WTC11 (cell line): ENCODE results near the gene GPR153. TPM values are rescaled to one million over a fixed set of nuclear protein-coding genes. Genes with fewer than 3 reads are reported as not detected.
A peak's percentile ranks its signal among the peaks of the same experiment; 100 is the strongest.

Experiments
- ATAC-seq: fragments of 200-7000 bp; cut with Tn5 transposase; 2 replicates; pipeline ENCODE4 v1.10.0; 2021; ENCODE audit warnings: mild to moderate bottlenecking, moderate library complexity
- CTCF ChIA-PET: fragments of 300-600 bp; sonication (Branson Sonifier 250); formaldehyde crosslinking; loops from one replicate; lab custom pipeline; 2021; ENCODE audit warnings: antibody characterized with exemption; lab: Charles Lee
- POLR2A ChIA-PET: fragments of 350-600 bp; sonication (Branson Sonifier 250); formaldehyde crosslinking; loops from one replicate; lab custom pipeline; 2021; ENCODE audit warnings: antibody characterized with exemption; lab: Charles Lee
- DNase-seq: peaks from one replicate; pipeline ENCODE4 v3.0.0; 2021; ENCODE audit warnings: low spot score
- H3K27ac Mint-ChIP-seq: 2 replicates; pipeline ENCODE4 v1.8.0; 2021; ENCODE audit warnings: mixed read lengths
- H3K27me3 Mint-ChIP-seq: 2 replicates; pipeline ENCODE4 v1.8.0; 2021; ENCODE audit warnings: low read depth, mild to moderate bottlenecking, moderate library complexity, mixed read lengths
- H3K36me3 Mint-ChIP-seq: 2 replicates; pipeline ENCODE4 v1.8.0; 2021; ENCODE audit warnings: mixed read lengths
- H3K4me1 Mint-ChIP-seq: 2 replicates; pipeline ENCODE4 v1.8.0; 2022; ENCODE audit warnings: mixed read lengths
- H3K4me3 Mint-ChIP-seq: 2 replicates; pipeline ENCODE4 v1.8.0; 2021; ENCODE audit warnings: mild to moderate bottlenecking, moderate library complexity, mixed read lengths
- H3K9me3 Mint-ChIP-seq: 2 replicates; pipeline ENCODE4 v1.8.0; 2021; ENCODE audit warnings: mixed read lengths
- ETV6 ChIP-seq: sonication (generic); formaldehyde crosslinking; IDR thresholded peaks from 2 replicates; pipeline ENCODE4 v1.8.1; 2022; ENCODE audit warnings: mild to moderate bottlenecking, missing genetic modification reagents
- NFATC4 ChIP-seq: fragments of 250-450 bp; sonication (Bioruptor Pico); IDR thresholded peaks from 2 replicates; pipeline ENCODE4 v1.9.0; 2021; ENCODE audit warnings: mild to moderate bottlenecking
- NR3C1 ChIP-seq: sonication (generic); formaldehyde crosslinking; conservative IDR thresholded peaks from 2 replicates; pipeline ENCODE4 v1.8.1; 2023; ENCODE audit warnings: low read depth, mild to moderate bottlenecking, missing genetic modification reagents
- OVOL2 ChIP-seq: fragments of 250-450 bp; sonication (Bioruptor Pico); IDR thresholded peaks from 2 replicates; pipeline ENCODE4 v1.9.0; 2021; ENCODE audit warnings: mild to moderate bottlenecking, borderline replicate concordance
- SOX15 ChIP-seq: fragments of 250-450 bp; sonication (Bioruptor Pico); IDR thresholded peaks from 2 replicates; pipeline ENCODE4 v1.9.0; 2021; ENCODE audit warnings: mild to moderate bottlenecking
- ZBTB21 ChIP-seq: sonication (generic); formaldehyde crosslinking; IDR thresholded peaks from 2 replicates; pipeline ENCODE4 v1.8.1; 2023; ENCODE audit warnings: mild to moderate bottlenecking, missing genetic modification reagents, borderline replicate concordance
- total RNA-seq: library from RNA; stranded (reverse); gene quantifications from 3 replicates; pipeline ENCODE4 v1.2.3, GENCODE V29; 2021
- TF ChIP-seq, protein P1 (sequence below): fragments of 250-450 bp; sonication (Bioruptor Pico); conservative IDR thresholded peaks from 2 replicates; pipeline ENCODE4 v1.9.0; 2021; ENCODE audit warnings: mild to moderate bottlenecking
- TF ChIP-seq, protein P2 (sequence below): sonication (generic); formaldehyde crosslinking; IDR thresholded peaks from 2 replicates; pipeline ENCODE4 v1.8.1; 2023; ENCODE audit warnings: mild to moderate bottlenecking, missing genetic modification reagents, borderline replicate concordance
- TF ChIP-seq, protein P3 (sequence below): sonication (generic); formaldehyde crosslinking; IDR thresholded peaks from 2 replicates; pipeline ENCODE4 v1.8.1; 2023; ENCODE audit warnings: mild to moderate bottlenecking, missing genetic modification reagents
- TF ChIP-seq, protein P4 (sequence below): sonication (generic); formaldehyde crosslinking; IDR thresholded peaks from 2 replicates; pipeline ENCODE4 v1.8.0; 2023; ENCODE audit warnings: missing genetic modification reagents, mild to moderate bottlenecking, borderline replicate concordance
- TF ChIP-seq, protein P5 (sequence below): fragments of 250-450 bp; sonication (Bioruptor Pico); IDR thresholded peaks from 2 replicates; pipeline ENCODE4 v1.9.0; 2021; ENCODE audit warnings: moderate library complexity, mild to moderate bottlenecking, inconsistent platforms, borderline replicate concordance
- TF ChIP-seq, protein P6 (sequence below): fragments of 250-450 bp; sonication (Bioruptor Pico); IDR thresholded peaks from 2 replicates; pipeline ENCODE4 v1.9.0; 2021; ENCODE audit warnings: mild to moderate bottlenecking
- TF ChIP-seq, protein P7 (sequence below): sonication (generic); formaldehyde crosslinking; IDR thresholded peaks from 2 replicates; pipeline ENCODE4 v1.8.0; 2022; ENCODE audit warnings: missing genetic modification reagents
- TF ChIP-seq, protein P8 (sequence below): sonication (generic); formaldehyde crosslinking; conservative IDR thresholded peaks from 2 replicates; pipeline ENCODE4 v1.8.1; 2022; ENCODE audit warnings: mild to moderate bottlenecking, missing genetic modification reagents
- TF ChIP-seq, protein P9 (sequence below): sonication (generic); formaldehyde crosslinking; IDR thresholded peaks from 2 replicates; pipeline ENCODE4 v1.8.0; 2022; ENCODE audit warnings: mild to moderate bottlenecking, missing genetic modification reagents

GPR153 gene
- total RNA-seq, 1 experiment from 2014 or later: 13.4 TPM

DNA sequence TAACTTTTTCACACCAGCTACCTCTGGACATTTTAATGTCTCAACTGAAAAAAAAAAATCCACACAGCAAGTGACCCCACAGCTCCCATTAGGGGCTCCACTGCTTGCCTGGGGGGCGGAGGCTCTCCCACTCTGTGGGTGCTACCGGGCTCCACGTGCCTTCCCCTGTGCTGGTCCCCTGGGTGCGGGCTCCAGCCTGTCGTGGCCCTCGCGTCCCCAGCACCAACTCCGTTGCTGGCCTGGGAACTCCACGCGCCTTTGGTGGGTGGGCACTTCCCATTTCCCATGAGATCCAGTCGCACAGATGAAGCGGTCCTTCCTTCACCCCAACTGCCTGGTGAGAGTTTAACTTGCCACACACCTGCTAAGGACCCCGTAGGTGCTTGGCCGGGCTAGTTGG, 27.1 kb upstream of the GPR153 start:
- peaks cover 1% of the 10 kb centered on the region for H3K36me3 Mint-ChIP-seq
- ChIA-PET POLR2A (no interaction called here), CTCF (interaction anchor here (0.6 kb wide), 1 partner anchor 77 kb away, joined by 3 read pairs; no protein-coding TSS in a partner anchor)
- no peaks in the 10 kb centered on the region for H3K4me1 Mint-ChIP-seq
- H3K27ac Mint-ChIP-seq: peak overlapping the region; percentile 45; the same call in 1 of the 2 replicates
- no peaks in the 10 kb centered on the region for H3K27me3 Mint-ChIP-seq
- no peaks in the 10 kb centered on the region for H3K9me3 Mint-ChIP-seq
- no peak for DNase-seq
- no peak for ATAC-seq
- no peak overlapping the region for H3K4me3 Mint-ChIP-seq
- TF ChIP-seq, protein P1, sequence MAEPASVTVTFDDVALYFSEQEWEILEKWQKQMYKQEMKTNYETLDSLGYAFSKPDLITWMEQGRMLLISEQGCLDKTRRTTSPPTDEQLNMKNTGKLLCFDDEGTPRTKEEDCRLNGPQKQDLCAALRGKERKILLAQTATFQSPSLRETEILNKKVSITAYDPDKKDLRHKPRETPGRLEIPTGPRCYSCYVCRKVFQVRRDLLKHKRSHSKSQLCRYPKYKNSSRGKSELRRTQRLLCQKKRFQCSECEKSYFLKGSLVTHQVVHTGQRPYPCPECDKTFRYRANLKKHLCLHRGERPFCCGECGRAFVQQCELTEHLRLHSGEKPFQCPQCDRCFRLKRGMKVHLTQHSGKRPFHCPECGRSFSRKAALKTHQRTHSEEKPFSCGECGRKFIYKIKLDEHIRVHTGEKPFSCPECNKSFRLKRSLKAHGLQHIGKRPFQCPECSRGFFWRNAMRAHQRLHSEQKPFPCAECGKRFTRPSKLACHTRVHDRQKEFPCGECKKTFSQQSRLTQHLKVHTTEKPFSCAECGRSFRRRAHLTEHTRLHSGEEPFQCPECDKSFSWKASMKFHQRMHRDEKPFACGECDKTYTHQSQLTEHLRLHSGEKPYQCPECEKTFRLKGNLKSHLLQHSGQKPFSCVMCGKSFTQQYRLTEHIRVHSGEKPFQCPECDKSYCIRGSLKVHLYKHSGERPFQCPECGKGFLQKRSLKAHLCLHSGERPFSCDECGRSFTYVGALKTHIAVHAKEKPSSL (CRISPR knock-in tag): no peak
- TF ChIP-seq, protein P2, sequence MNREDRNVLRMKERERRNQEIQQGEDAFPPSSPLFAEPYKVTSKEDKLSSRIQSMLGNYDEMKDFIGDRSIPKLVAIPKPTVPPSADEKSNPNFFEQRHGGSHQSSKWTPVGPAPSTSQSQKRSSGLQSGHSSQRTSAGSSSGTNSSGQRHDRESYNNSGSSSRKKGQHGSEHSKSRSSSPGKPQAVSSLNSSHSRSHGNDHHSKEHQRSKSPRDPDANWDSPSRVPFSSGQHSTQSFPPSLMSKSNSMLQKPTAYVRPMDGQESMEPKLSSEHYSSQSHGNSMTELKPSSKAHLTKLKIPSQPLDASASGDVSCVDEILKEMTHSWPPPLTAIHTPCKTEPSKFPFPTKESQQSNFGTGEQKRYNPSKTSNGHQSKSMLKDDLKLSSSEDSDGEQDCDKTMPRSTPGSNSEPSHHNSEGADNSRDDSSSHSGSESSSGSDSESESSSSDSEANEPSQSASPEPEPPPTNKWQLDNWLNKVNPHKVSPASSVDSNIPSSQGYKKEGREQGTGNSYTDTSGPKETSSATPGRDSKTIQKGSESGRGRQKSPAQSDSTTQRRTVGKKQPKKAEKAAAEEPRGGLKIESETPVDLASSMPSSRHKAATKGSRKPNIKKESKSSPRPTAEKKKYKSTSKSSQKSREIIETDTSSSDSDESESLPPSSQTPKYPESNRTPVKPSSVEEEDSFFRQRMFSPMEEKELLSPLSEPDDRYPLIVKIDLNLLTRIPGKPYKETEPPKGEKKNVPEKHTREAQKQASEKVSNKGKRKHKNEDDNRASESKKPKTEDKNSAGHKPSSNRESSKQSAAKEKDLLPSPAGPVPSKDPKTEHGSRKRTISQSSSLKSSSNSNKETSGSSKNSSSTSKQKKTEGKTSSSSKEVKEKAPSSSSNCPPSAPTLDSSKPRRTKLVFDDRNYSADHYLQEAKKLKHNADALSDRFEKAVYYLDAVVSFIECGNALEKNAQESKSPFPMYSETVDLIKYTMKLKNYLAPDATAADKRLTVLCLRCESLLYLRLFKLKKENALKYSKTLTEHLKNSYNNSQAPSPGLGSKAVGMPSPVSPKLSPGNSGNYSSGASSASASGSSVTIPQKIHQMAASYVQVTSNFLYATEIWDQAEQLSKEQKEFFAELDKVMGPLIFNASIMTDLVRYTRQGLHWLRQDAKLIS (CRISPR knock-in tag): no peak
- TF ChIP-seq SOX15 (CRISPR knock-in tag) (no peak), NFATC4 (CRISPR knock-in tag) (no peak), ZBTB21 (CRISPR knock-in tag) (no peak), ETV6 (no peak), OVOL2 (no peak), NR3C1 (CRISPR knock-in tag) (no peak)
- TF ChIP-seq, protein P3, sequence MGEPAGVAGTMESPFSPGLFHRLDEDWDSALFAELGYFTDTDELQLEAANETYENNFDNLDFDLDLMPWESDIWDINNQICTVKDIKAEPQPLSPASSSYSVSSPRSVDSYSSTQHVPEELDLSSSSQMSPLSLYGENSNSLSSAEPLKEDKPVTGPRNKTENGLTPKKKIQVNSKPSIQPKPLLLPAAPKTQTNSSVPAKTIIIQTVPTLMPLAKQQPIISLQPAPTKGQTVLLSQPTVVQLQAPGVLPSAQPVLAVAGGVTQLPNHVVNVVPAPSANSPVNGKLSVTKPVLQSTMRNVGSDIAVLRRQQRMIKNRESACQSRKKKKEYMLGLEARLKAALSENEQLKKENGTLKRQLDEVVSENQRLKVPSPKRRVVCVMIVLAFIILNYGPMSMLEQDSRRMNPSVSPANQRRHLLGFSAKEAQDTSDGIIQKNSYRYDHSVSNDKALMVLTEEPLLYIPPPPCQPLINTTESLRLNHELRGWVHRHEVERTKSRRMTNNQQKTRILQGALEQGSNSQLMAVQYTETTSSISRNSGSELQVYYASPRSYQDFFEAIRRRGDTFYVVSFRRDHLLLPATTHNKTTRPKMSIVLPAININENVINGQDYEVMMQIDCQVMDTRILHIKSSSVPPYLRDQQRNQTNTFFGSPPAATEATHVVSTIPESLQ (CRISPR knock-in tag): no peak
- TF ChIP-seq, protein P4, sequence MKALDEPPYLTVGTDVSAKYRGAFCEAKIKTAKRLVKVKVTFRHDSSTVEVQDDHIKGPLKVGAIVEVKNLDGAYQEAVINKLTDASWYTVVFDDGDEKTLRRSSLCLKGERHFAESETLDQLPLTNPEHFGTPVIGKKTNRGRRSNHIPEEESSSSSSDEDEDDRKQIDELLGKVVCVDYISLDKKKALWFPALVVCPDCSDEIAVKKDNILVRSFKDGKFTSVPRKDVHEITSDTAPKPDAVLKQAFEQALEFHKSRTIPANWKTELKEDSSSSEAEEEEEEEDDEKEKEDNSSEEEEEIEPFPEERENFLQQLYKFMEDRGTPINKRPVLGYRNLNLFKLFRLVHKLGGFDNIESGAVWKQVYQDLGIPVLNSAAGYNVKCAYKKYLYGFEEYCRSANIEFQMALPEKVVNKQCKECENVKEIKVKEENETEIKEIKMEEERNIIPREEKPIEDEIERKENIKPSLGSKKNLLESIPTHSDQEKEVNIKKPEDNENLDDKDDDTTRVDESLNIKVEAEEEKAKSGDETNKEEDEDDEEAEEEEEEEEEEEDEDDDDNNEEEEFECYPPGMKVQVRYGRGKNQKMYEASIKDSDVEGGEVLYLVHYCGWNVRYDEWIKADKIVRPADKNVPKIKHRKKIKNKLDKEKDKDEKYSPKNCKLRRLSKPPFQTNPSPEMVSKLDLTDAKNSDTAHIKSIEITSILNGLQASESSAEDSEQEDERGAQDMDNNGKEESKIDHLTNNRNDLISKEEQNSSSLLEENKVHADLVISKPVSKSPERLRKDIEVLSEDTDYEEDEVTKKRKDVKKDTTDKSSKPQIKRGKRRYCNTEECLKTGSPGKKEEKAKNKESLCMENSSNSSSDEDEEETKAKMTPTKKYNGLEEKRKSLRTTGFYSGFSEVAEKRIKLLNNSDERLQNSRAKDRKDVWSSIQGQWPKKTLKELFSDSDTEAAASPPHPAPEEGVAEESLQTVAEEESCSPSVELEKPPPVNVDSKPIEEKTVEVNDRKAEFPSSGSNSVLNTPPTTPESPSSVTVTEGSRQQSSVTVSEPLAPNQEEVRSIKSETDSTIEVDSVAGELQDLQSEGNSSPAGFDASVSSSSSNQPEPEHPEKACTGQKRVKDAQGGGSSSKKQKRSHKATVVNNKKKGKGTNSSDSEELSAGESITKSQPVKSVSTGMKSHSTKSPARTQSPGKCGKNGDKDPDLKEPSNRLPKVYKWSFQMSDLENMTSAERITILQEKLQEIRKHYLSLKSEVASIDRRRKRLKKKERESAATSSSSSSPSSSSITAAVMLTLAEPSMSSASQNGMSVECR (CRISPR knock-in tag): no peak
- TF ChIP-seq, protein P5, sequence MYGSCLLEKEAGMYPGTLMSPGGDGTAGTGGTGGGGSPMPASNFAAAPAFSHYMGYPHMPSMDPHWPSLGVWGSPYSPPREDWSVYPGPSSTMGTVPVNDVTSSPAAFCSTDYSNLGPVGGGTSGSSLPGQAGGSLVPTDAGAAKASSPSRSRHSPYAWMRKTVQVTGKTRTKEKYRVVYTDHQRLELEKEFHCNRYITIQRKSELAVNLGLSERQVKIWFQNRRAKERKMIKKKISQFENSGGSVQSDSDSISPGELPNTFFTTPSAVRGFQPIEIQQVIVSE (CRISPR knock-in tag): no peak
- TF ChIP-seq, protein P6, sequence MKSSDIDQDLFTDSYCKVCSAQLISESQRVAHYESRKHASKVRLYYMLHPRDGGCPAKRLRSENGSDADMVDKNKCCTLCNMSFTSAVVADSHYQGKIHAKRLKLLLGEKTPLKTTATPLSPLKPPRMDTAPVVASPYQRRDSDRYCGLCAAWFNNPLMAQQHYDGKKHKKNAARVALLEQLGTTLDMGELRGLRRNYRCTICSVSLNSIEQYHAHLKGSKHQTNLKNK (CRISPR knock-in tag): no peak
- TF ChIP-seq, protein P7, sequence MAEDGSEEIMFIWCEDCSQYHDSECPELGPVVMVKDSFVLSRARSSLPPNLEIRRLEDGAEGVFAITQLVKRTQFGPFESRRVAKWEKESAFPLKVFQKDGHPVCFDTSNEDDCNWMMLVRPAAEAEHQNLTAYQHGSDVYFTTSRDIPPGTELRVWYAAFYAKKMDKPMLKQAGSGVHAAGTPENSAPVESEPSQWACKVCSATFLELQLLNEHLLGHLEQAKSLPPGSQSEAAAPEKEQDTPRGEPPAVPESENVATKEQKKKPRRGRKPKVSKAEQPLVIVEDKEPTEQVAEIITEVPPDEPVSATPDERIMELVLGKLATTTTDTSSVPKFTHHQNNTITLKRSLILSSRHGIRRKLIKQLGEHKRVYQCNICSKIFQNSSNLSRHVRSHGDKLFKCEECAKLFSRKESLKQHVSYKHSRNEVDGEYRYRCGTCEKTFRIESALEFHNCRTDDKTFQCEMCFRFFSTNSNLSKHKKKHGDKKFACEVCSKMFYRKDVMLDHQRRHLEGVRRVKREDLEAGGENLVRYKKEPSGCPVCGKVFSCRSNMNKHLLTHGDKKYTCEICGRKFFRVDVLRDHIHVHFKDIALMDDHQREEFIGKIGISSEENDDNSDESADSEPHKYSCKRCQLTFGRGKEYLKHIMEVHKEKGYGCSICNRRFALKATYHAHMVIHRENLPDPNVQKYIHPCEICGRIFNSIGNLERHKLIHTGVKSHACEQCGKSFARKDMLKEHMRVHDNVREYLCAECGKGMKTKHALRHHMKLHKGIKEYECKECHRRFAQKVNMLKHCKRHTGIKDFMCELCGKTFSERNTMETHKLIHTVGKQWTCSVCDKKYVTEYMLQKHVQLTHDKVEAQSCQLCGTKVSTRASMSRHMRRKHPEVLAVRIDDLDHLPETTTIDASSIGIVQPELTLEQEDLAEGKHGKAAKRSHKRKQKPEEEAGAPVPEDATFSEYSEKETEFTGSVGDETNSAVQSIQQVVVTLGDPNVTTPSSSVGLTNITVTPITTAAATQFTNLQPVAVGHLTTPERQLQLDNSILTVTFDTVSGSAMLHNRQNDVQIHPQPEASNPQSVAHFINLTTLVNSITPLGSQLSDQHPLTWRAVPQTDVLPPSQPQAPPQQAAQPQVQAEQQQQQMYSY: no peak
- TF ChIP-seq, protein P8, sequence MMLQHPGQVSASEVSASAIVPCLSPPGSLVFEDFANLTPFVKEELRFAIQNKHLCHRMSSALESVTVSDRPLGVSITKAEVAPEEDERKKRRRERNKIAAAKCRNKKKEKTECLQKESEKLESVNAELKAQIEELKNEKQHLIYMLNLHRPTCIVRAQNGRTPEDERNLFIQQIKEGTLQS (CRISPR knock-in tag): no peak
- TF ChIP-seq, protein P9, sequence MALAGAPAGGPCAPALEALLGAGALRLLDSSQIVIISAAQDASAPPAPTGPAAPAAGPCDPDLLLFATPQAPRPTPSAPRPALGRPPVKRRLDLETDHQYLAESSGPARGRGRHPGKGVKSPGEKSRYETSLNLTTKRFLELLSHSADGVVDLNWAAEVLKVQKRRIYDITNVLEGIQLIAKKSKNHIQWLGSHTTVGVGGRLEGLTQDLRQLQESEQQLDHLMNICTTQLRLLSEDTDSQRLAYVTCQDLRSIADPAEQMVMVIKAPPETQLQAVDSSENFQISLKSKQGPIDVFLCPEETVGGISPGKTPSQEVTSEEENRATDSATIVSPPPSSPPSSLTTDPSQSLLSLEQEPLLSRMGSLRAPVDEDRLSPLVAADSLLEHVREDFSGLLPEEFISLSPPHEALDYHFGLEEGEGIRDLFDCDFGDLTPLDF: no peak
